HG03039 (cell line): ENCODE data around the gene GADL1.

ENCODE experiments used
- ATAC-seq: cut with Tn5 transposase; IDR thresholded peaks from one replicate; pipeline ENCODE4 v1.9.1; 2021; ENCODE audit warnings: mild to moderate bottlenecking, moderate library complexity; ENCODE audit not compliant: unreplicated experiment

GADL1 gene

GRCh38 chr3:30681649-30682211 lies 212.7 kb downstream of the GADL1 start:
- no peak for ATAC-seq

GRCh38 chr3:30680789-30681648 lies 213.4 kb downstream of the GADL1 start:
- ATAC-seq, result no peak

DNA sequence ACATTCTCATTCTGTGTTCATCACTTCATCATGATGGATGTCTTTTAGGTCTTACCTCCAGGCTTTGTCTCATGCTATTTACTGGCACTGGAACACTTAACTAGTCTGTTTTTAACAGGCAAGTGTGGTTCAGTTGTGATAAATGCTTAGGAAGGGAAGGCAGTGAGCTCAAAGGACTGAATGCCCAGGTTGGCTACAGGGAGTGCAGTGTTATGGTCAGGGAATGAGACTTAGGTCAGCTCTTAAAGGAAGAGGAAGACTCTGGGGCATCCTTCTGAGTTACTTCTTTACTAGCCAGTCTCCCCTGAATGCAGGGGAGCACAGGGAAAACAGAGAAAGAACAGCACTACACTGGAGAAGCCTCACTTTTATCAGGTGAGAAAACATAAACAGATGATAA lies 215.4 kb downstream of the GADL1 start:
- no peak for ATAC-seq

GRCh38 chr3:30677347-30677685 lies 217.1 kb downstream of the GADL1 start:
- no peak for ATAC-seq

DNA sequence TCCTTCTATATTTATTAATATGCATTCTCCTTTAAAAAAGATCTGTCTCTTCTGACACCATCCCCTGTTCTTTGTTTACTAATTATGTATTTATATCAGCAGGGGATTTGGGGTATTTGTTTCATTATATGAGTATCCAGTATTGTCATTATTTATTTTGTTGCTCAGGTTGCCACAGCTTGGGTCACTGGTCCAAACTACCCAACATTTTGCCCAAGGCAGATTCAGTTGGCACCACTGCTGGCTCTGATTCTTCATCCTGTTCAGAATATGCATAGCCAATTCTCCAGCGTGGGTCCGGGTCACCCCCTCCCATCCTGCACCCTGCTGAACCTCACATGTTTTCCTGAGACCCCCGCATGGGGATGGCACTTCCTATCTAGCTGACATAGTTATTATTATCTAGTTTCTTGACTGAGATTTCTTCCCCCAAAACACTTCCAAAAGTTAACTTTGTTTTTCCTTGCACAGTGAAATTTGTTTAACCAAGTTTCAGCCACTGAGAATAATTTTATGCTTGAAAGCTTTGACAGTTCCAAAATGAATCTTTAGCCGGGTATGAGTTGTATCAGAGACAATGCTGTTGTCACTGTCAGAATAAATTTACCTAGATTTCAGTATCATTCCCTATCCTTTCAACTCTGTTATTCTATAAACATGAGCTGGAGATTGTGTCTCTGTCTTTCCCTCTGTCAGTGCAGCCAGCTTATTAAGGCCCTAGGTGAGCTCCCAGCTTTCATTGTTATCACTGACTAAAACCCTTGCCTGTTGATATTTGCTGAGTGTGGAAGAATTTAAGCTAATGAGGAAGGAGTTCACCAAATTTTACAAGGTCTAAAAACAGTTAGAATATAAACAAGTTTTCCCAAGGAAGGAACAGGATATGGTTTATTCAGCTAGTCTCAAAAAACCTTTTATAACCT lies 217.8 kb downstream of the GADL1 start:
- no peak for ATAC-seq
